ENCODE results near the gene PPM1L.

The PPM1L gene

GRCh38 chr3:160820022-160820421 is 64.0 kb downstream of the PPM1L start:
- H3K79me2 ChIP-seq (ENCODE audit: low read length): no peaks in the 10 kb centered on the region
- no peaks in the 10 kb centered on the region for H3K27me3 ChIP-seq (replicated peaks; ENCODE audit: insufficient read depth, low read length)
- H4K20me1 ChIP-seq (ENCODE audit: insufficient read depth, low read length): no peaks in the 10 kb centered on the region
- H3K36me3 ChIP-seq (replicated peaks; ENCODE audit: insufficient read depth, low read length): no peaks in the 10 kb centered on the region
- no peaks in the 10 kb centered on the region for H3F3A ChIP-seq (ENCODE audit: insufficient read depth, low read length)
- H3K9ac ChIP-seq (ENCODE audit: low read length): no peak overlapping the region
- no peak overlapping the region for H3K27ac ChIP-seq (ENCODE audit: low read length)
- no peak overlapping the region for H3K4me3 ChIP-seq (ENCODE audit: low read length)
- no peaks in the 10 kb centered on the region for H3K4me1 ChIP-seq (ENCODE audit: low read length)
- no peak overlapping the region for H3K4me2 ChIP-seq (ENCODE audit: low read depth, low read length)
- TF ChIP-seq EZH2phosphoT487 (IDR thresholded peaks at IDR 0.05; ENCODE audit: low read length) (no peak), EZH2 (optimal IDR thresholded peaks at IDR 0.05; ENCODE audit: low read depth, low read length) (no peak), CTCF (IDR thresholded peaks at IDR 0.05; ENCODE audit: low read length) (no peak)
- no peaks in the 10 kb centered on the region for H3K9me3 ChIP-seq (replicated peaks; ENCODE audit: insufficient read depth, low read length)
- no peak overlapping the region for H2AFZ ChIP-seq (ENCODE audit: low read length)
- no peak for DNase-seq
- no peaks in the 10 kb centered on the region for H3K9me2 ChIP-seq (replicated peaks; ENCODE audit: insufficient read depth, low read length)

DNA sequence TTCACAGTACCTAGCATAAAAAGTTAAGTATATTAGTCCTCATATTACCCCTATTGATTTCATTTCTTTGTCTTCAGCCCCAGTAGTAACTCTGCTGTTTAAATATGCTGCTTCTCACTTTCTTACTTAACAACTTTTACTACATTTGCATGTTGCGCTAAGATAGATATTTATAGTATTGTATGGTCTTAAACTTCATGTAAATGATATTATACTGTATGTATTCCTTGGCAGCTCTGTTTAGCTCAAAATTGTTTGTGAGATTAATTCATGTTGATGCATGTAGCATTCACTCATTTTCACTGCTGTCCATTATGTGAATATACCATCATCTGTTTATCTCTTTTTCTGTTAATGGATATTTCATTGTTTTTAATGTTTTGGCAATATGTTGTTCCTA is 64.4 kb downstream of the PPM1L start:
- Histone ChIP-seq H3K9ac (ENCODE audit: low read length) (no peak overlapping the region), H3F3A (ENCODE audit: insufficient read depth, low read length) (no peaks in the 10 kb centered on the region), H3K27me3 (replicated peaks; ENCODE audit: insufficient read depth, low read length) (no peaks in the 10 kb centered on the region), H3K4me1 (ENCODE audit: low read length) (no peaks in the 10 kb centered on the region), H4K20me1 (ENCODE audit: insufficient read depth, low read length) (no peaks in the 10 kb centered on the region), H3K4me3 (ENCODE audit: low read length) (no peak overlapping the region), H3K36me3 (replicated peaks; ENCODE audit: insufficient read depth, low read length) (no peaks in the 10 kb centered on the region), H3K79me2 (ENCODE audit: low read length) (no peaks in the 10 kb centered on the region), H3K9me3 (replicated peaks; ENCODE audit: insufficient read depth, low read length) (no peaks in the 10 kb centered on the region), H3K27ac (ENCODE audit: low read length) (no peak overlapping the region), H2AFZ (ENCODE audit: low read length) (no peak overlapping the region), H3K4me2 (ENCODE audit: low read depth, low read length) (no peak overlapping the region), H3K9me2 (replicated peaks; ENCODE audit: insufficient read depth, low read length) (no peaks in the 10 kb centered on the region)
- no peak for DNase-seq
- TF ChIP-seq EZH2phosphoT487 (IDR thresholded peaks at IDR 0.05; ENCODE audit: low read length) (no peak), EZH2 (optimal IDR thresholded peaks at IDR 0.05; ENCODE audit: low read depth, low read length) (no peak), CTCF (IDR thresholded peaks at IDR 0.05; ENCODE audit: low read length) (no peak)

DNA sequence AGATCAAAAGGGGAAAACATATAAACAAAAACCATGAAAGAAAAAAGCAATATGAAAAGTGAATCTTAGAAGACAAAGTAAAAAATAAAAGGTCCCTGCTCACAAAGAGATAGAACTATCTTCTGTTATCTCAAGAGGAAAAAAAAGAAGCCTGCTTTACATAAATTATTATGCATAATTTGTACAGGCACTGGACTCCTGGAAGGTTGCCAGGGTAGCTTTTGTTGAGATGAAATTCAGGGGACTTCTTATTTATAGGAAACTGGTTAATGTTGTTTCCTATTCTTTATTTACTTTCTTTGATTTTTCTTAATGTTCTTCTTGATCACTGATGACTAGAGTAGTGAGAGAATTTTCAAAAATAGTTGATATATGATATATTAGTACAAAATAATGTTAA is 66.9 kb downstream of the PPM1L start:
- TF ChIP-seq EZH2 (optimal IDR thresholded peaks at IDR 0.05; ENCODE audit: low read depth, low read length) (no peak), EZH2phosphoT487 (IDR thresholded peaks at IDR 0.05; ENCODE audit: low read length) (no peak), CTCF (IDR thresholded peaks at IDR 0.05; ENCODE audit: low read length) (no peak)
- Histone ChIP-seq H3K4me3 (ENCODE audit: low read length) (no peak overlapping the region), H3K79me2 (ENCODE audit: low read length) (no peaks in the 10 kb centered on the region), H3K9me2 (replicated peaks; ENCODE audit: insufficient read depth, low read length) (no peaks in the 10 kb centered on the region), H2AFZ (ENCODE audit: low read length) (no peak overlapping the region), H4K20me1 (ENCODE audit: insufficient read depth, low read length) (no peaks in the 10 kb centered on the region), H3K4me1 (ENCODE audit: low read length) (no peaks in the 10 kb centered on the region), H3K27ac (ENCODE audit: low read length) (no peak overlapping the region), H3K36me3 (replicated peaks; ENCODE audit: insufficient read depth, low read length) (no peaks in the 10 kb centered on the region), H3K27me3 (replicated peaks; ENCODE audit: insufficient read depth, low read length) (no peaks in the 10 kb centered on the region), H3K9me3 (replicated peaks; ENCODE audit: insufficient read depth, low read length) (no peaks in the 10 kb centered on the region), H3K4me2 (ENCODE audit: low read depth, low read length) (no peak overlapping the region), H3K9ac (ENCODE audit: low read length) (no peak overlapping the region), H3F3A (ENCODE audit: insufficient read depth, low read length) (no peaks in the 10 kb centered on the region)
- no peak for DNase-seq
